ENCODE measurements around the gene PRKN.

GRCh38 chr6:161682982-161683381, 1044.6 kb downstream of the PRKN start:
- TF ChIP-seq CTCF (conservative IDR thresholded peaks at IDR 0.05) = no peak
- no peak for TF ChIP-seq ZFX (IDR thresholded peaks at IDR 0.05)

Measured in C4-2B (cell line).